Hepatocyte (in vitro differentiated cells): ENCODE measurements around the gene SLC9A3.

ENCODE experiments used
- CTCF ChIP-seq: fragments of 200-600 bp; sonication (generic); IDR thresholded peaks from 2 replicates; pipeline ENCODE4 v1.5.1; 2016; ENCODE audit warnings: antibody characterized with exemption, mild to moderate bottlenecking; ENCODE audit not compliant: poor library complexity
- EZH2 ChIP-seq: fragments of 200-600 bp; sonication (generic); IDR thresholded peaks from 2 replicates; pipeline ENCODE4 v1.6.1; 2016; ENCODE audit warnings: antibody characterized with exemption, mild to moderate bottlenecking, borderline replicate concordance

GRCh38 chr5:459562-460272, 64.5 kb downstream of the SLC9A3 start:
- TF ChIP-seq EZH2 (no peak), CTCF (no peak)
